IPS-15b (cell line): Measurements from ENCODE around the gene KLF3.

Source experiments
- H3K27me3 ChIP-seq: one replicate; pipeline ENCODE4 v1.6.1; 2013; ENCODE audit warnings: low read length; ENCODE audit not compliant: control insufficient read depth, insufficient read depth
- H3K36me3 ChIP-seq: one replicate; pipeline ENCODE4 v1.6.1; 2013; ENCODE audit warnings: low read length; ENCODE audit not compliant: control insufficient read depth, insufficient read depth
- H3K4me1 ChIP-seq: one replicate; pipeline ENCODE4 v1.6.1; 2013; ENCODE audit warnings: mild to moderate bottlenecking, low read length; ENCODE audit not compliant: control insufficient read depth, insufficient read depth
- H3K4me3 ChIP-seq: one replicate; pipeline ENCODE4 v1.5.1; 2013; ENCODE audit warnings: low read depth, low read length
- H3K9ac ChIP-seq: one replicate; pipeline ENCODE4 v1.6.1; 2013; ENCODE audit warnings: low read depth, mild to moderate bottlenecking, low read length
- H3K9me3 ChIP-seq: one replicate; pipeline ENCODE4 v1.6.1; 2013; ENCODE audit warnings: mild to moderate bottlenecking, low read length; ENCODE audit not compliant: control insufficient read depth, insufficient read depth

Gene KLF3

GRCh38 chr4:38716256-38716655, 52.3 kb downstream of the KLF3 start:
- no peaks in the 10 kb centered on the region for H3K9me3 ChIP-seq
- no peaks in the 10 kb centered on the region for H3K36me3 ChIP-seq
- H3K27me3 ChIP-seq: no peaks in the 10 kb centered on the region
- H3K9ac ChIP-seq: no peak overlapping the region
- no peak overlapping the region for H3K4me3 ChIP-seq
- H3K4me1 ChIP-seq: no peaks in the 10 kb centered on the region

- no peak overlapping the region for H3K4me3 ChIP-seq
- no peaks in the 10 kb centered on the region for H3K4me1 ChIP-seq
- peaks cover 2% of the 10 kb centered on the region for H3K27me3 ChIP-seq
- no peaks in the 10 kb centered on the region for H3K36me3 ChIP-seq
- H3K9me3 ChIP-seq: no peaks in the 10 kb centered on the region
- no peak overlapping the region for H3K9ac ChIP-seq
These were observed 53.6 kb downstream of the KLF3 start for GRCh38 chr4:38717604-38718003.

DNA sequence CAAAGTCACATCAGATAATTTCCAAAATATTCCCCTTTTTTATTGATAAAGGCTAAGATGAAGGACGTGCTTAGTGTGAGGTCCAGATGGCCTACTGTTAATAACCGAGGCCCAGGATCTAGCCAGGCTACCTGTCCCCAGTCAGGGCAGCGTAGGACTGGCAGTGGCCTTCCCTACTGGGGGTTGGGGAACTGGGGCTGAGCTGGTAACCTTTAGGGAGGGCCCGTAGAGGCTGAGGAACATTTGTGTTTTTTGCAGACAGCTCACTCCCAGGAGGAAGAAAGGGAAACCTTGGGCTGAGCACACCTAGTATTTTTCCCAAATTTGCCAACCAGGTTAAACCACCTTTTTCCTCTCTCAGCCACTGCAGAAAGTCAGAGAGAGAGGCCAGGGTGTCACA, 59.1 kb downstream of the KLF3 start:
- Histone ChIP-seq H3K27me3 (peaks cover 2% of the 10 kb centered on the region), H3K4me3 (no peak overlapping the region), H3K9ac (no peak overlapping the region), H3K36me3 (no peaks in the 10 kb centered on the region), H3K9me3 (no peaks in the 10 kb centered on the region), H3K4me1 (no peaks in the 10 kb centered on the region)

DNA sequence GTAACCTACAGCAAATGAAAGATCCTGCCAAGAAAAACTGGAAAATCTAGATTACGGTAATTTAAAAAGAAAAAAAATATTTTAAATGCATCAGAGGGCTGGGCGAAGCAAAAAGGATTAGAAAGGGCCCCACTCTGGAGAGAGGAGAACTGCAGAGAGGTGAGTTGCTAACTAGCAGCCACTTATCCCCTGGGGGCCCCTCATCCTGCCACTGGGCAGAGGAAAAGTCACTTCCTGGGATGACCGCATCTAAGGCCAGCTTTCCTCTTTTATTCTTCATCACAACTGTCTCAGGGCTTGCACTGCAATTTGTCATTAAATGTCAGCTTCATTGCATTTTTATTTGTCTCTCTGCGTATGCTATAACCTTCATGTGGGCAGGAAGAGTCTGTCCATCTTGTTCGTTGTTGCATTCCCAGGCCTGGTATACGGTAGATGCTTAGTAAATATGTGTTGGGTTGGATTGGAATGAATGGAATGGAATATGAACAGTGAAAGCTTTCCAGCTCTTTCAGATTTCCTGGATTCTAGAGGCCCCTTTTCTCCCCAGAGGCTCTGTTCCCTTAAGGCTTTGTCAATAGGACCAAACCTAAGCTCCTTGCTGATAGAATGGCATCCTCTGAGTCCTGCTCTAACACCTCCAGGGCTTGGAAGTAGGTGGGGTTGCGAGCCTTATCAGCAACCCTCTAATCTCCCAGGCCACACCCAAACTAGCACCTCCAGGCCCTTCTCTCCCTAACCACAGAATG, 59.9 kb downstream of the KLF3 start:
- H3K4me1 ChIP-seq: peaks cover 3% of the 10 kb centered on the region
- H3K9me3 ChIP-seq: no peaks in the 10 kb centered on the region

GRCh38 chr4:38724475-38724808, 60.4 kb downstream of the KLF3 start:
- H3K9ac ChIP-seq: no peak overlapping the region
- H3K4me3 ChIP-seq: no peak overlapping the region
- H3K9me3 ChIP-seq: no peaks in the 10 kb centered on the region
- H3K27me3 ChIP-seq: peaks cover 2% of the 10 kb centered on the region
- peaks cover 3% of the 10 kb centered on the region for H3K4me1 ChIP-seq
- H3K36me3 ChIP-seq: no peaks in the 10 kb centered on the region

More for the DNA sequence above, 59.9 kb downstream of the KLF3 start:
- Histone ChIP-seq H3K9ac (no peak overlapping the region), H3K27me3 (peaks cover 2% of the 10 kb centered on the region), H3K4me3 (no peak overlapping the region), H3K36me3 (no peaks in the 10 kb centered on the region)

DNA sequence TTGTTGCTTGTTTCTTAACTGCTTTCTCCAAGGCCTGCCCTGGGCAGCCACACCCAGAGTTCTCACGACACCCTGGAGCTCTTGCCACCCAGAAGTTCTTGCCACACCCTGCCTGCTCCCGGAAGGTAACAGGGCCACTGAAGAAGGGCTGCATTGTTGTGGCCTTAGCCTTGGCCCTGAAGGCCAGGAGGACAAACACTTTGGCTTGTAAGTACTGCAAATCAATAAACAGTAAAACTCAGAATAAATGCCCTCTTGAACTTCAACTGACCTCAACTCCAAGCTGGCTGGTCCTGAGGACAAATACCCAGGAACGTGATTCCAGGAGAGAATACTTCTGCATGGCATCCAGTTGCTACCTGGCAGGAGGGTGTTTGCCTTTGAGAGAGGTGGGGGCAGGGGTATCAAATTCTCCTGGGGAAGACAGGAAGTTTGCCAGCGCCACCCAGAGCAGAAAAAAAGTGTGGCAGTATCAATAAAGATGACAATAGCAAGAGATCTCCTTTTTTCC, 64.7 kb downstream of the KLF3 start:
- Histone ChIP-seq H3K36me3 (no peaks in the 10 kb centered on the region), H3K27me3 (no peaks in the 10 kb centered on the region), H3K9me3 (no peaks in the 10 kb centered on the region), H3K4me1 (peaks cover 5% of the 10 kb centered on the region), H3K9ac (no peak overlapping the region), H3K4me3 (no peak overlapping the region)

- H3K4me1 ChIP-seq: peaks cover 5% of the 10 kb centered on the region
- no peak overlapping the region for H3K4me3 ChIP-seq
- no peaks in the 10 kb centered on the region for H3K9me3 ChIP-seq
- no peaks in the 10 kb centered on the region for H3K27me3 ChIP-seq
- H3K36me3 ChIP-seq: no peaks in the 10 kb centered on the region
- H3K9ac ChIP-seq: no peak overlapping the region
These were observed 66.5 kb downstream of the KLF3 start for GRCh38 chr4:38730493-38730829.

DNA sequence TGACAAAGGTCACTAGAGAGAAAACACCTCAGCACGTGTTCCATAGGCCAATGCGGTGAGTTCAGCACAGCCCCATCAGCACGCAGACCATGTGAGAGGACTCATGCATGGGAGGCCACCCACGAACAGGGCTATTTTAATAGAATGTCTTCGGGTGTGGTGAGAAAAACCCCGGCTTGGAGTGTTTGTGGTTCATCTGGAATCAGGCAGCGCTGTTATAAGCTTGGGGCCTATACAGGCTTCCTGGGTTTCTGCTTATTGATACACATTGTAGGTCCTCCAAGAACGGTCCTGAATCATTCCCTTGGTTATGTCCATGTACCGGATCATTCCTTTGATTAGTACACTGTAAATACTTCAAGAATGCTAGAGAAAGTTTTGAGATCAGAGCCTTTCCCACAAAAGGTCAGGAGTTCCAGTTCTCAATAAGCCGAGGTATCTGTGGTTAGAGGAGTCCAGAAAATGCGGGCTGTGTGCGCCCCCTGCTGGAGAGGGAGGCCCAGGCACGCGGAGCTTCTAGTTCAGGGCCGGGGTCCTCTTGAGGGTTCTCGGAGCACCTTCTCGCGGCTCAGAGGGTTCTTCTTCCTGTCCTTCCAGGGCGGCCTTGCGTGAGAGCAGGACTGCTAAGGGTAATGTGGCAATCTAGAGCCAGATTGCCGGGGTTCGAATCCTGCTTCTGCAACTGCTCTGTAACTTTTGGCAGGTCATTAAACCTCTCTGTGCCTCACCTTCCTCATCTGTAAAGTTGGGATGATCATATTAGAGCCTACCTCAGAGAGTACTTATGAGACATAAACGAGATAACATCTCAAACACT, 67.0 kb downstream of the KLF3 start:
- no peak overlapping the region for H3K9ac ChIP-seq
- no peaks in the 10 kb centered on the region for H3K36me3 ChIP-seq
- no peaks in the 10 kb centered on the region for H3K27me3 ChIP-seq
- H3K9me3 ChIP-seq: no peaks in the 10 kb centered on the region
- H3K4me1 ChIP-seq: peaks cover 5% of the 10 kb centered on the region
- H3K4me3 ChIP-seq: no peak overlapping the region

DNA sequence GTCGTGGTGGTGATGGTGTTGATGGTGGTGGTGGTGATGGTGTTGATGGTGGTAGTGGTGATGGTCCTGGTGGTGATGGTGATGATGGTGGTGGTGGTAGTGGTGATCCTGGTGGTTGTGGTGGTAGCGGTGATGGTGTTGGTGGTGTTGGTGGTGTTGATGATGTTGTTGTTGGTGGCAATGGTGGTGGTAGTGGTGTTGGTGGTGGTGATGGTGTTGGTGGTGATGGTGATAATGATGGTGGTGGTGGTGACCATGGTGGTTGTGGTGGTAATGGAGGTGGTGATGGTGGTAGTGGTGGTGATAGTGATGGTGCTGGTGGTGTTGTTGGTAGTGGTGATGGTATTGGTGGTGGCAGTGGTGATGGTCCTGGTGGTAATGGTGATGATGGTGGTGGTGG, 69.7 kb downstream of the KLF3 start:
- Histone ChIP-seq H3K4me3 (no peak overlapping the region), H3K9me3 (no peaks in the 10 kb centered on the region), H3K9ac (no peak overlapping the region), H3K27me3 (no peaks in the 10 kb centered on the region), H3K36me3 (no peaks in the 10 kb centered on the region), H3K4me1 (peaks cover 3% of the 10 kb centered on the region)

- Histone ChIP-seq H3K27me3 (no peaks in the 10 kb centered on the region), H3K4me1 (peaks cover 2% of the 10 kb centered on the region), H3K4me3 (no peak overlapping the region), H3K9ac (no peak overlapping the region), H3K36me3 (no peaks in the 10 kb centered on the region), H3K9me3 (no peaks in the 10 kb centered on the region)
These were observed 70.4 kb downstream of the KLF3 start for GRCh38 chr4:38734446-38734845.

GRCh38 chr4:38734911-38735310, 70.9 kb downstream of the KLF3 start:
- Histone ChIP-seq H3K4me3 (no peak overlapping the region), H3K4me1 (peaks cover 2% of the 10 kb centered on the region), H3K36me3 (no peaks in the 10 kb centered on the region), H3K27me3 (no peaks in the 10 kb centered on the region), H3K9me3 (no peaks in the 10 kb centered on the region), H3K9ac (no peak overlapping the region)

DNA sequence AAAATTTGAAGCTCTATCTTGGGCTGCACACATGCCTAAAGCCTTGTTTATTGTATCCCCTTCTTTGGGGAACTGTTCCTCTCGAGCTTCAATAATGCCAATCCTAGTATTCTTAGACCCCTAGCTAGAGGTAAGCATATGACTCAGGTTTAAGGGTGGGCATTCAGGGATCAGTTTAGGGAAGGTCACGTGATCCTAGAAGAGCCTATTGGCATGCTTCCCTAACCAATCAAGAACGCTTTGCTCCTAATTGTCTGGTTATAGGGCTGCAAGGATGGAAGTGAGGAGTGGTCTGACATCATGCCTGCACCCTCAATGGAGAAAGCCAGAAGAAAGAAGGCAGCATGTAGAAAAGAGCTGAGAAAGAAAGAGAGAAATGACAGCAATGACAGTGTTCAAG, 71.9 kb downstream of the KLF3 start:
- peaks cover 2% of the 10 kb centered on the region for H3K4me1 ChIP-seq
- no peaks in the 10 kb centered on the region for H3K27me3 ChIP-seq
- H3K9me3 ChIP-seq: no peaks in the 10 kb centered on the region
- no peak overlapping the region for H3K4me3 ChIP-seq
- no peak overlapping the region for H3K9ac ChIP-seq
- no peaks in the 10 kb centered on the region for H3K36me3 ChIP-seq
